GM21529 (cell line): ENCODE measurements around the gene MAML3.

ENCODE experiments used
- ATAC-seq: cut with Tn5 transposase; IDR thresholded peaks from one replicate; pipeline ENCODE4 v1.9.1; 2021; ENCODE audit not compliant: unreplicated experiment

The MAML3 gene

GRCh38 chr4:139794158-139794954 lies 359.6 kb downstream of the MAML3 start:
- no peak for ATAC-seq

GRCh38 chr4:139791681-139792080 lies 362.3 kb downstream of the MAML3 start:
- ATAC-seq: no peak

GRCh38 chr4:139790291-139790690 lies 363.7 kb downstream of the MAML3 start:
- ATAC-seq: no peak

GRCh38 chr4:139789096-139789654 lies 364.8 kb downstream of the MAML3 start:
- no peak for ATAC-seq

GRCh38 chr4:139786494-139787354 lies 367.3 kb downstream of the MAML3 start:
- no peak for ATAC-seq

- ATAC-seq: no peak
Observed at GRCh38 chr4:139785356-139785755, 368.6 kb downstream of the MAML3 start.

- ATAC-seq: no peak
Observed at GRCh38 chr4:139783741-139784484, 370.1 kb downstream of the MAML3 start.

- no peak for ATAC-seq
Observed at GRCh38 chr4:139782926-139783522, 371.0 kb downstream of the MAML3 start.

GRCh38 chr4:139781066-139781465 lies 372.9 kb downstream of the MAML3 start:
- ATAC-seq: no peak

GRCh38 chr4:139779691-139780090 lies 374.3 kb downstream of the MAML3 start:
- no peak for ATAC-seq

GRCh38 chr4:139777757-139778156 lies 376.2 kb downstream of the MAML3 start:
- no peak for ATAC-seq

GRCh38 chr4:139776235-139776634 lies 377.7 kb downstream of the MAML3 start:
- ATAC-seq: no peak

GRCh38 chr4:139774759-139775487 lies 379.1 kb downstream of the MAML3 start:
- ATAC-seq: no peak

GRCh38 chr4:139773560-139774318 lies 380.2 kb downstream of the MAML3 start:
- ATAC-seq: no peak

- no peak for ATAC-seq
Observed at GRCh38 chr4:139770361-139770760, 383.6 kb downstream of the MAML3 start.

GRCh38 chr4:139769364-139769763 lies 384.6 kb downstream of the MAML3 start:
- no peak for ATAC-seq

GRCh38 chr4:139768896-139769295 lies 385.1 kb downstream of the MAML3 start:
- ATAC-seq: no peak

GRCh38 chr4:139768366-139768765 lies 385.6 kb downstream of the MAML3 start:
- ATAC-seq: no peak

- ATAC-seq: no peak
Observed at GRCh38 chr4:139767585-139767984, 386.4 kb downstream of the MAML3 start.
